Neural cell (in vitro differentiated cells): ENCODE results near the gene HDHD2. TPM values are rescaled to one million over a fixed set of nuclear protein-coding genes. Genes with fewer than 3 reads are reported as not detected.

Experiments used
- H2AFZ ChIP-seq: fragments of 200-600, 300-800 bp; sonication (generic), shearing (Covaris generic); 2 replicates; pipeline ENCODE4 v1.6.0; 2014; ENCODE audit warnings: low read depth, mild to moderate bottlenecking, antibody characterized with exemption, low read length, moderate library complexity
- H3F3A ChIP-seq: fragments of 200-600 bp; shearing (Covaris generic); 2 replicates; pipeline ENCODE4 v1.6.1; 2016; ENCODE audit warnings: mild to moderate bottlenecking, moderate library complexity, mixed read lengths, antibody characterized with exemption, low read length; ENCODE audit not compliant: insufficient read depth, poor library complexity, severe bottlenecking
- H3K27ac ChIP-seq: fragments of 200-600, 300-800 bp; sonication (generic), shearing (Covaris generic); 2 replicates; pipeline ENCODE4 v1.5.1; 2014; ENCODE audit warnings: mild to moderate bottlenecking, low read length, moderate library complexity
- H3K27me3 ChIP-seq: fragments of 300-800, 200-600 bp; sonication (generic), shearing (Covaris generic); 2 replicates; pipeline ENCODE4 v1.6.0; 2014; ENCODE audit warnings: mild to moderate bottlenecking, low read depth, low read length, moderate library complexity; ENCODE audit not compliant: insufficient read depth
- H3K36me3 ChIP-seq: fragments of 300-800, 200-600 bp; sonication (generic), shearing (Covaris generic); 2 replicates; pipeline ENCODE4 v1.5.1; 2014; ENCODE audit warnings: mild to moderate bottlenecking, antibody characterized with exemption, low read length, moderate library complexity; ENCODE audit not compliant: insufficient read depth
- H3K4me2 ChIP-seq: fragments of 300-800, 200-600 bp; sonication (generic), shearing (Covaris generic); 2 replicates; pipeline ENCODE4 v1.6.0; 2014; ENCODE audit warnings: mild to moderate bottlenecking, low read length
- H3K4me3 ChIP-seq: fragments of 300-800, 200-600 bp; sonication (generic), shearing (Covaris generic); 2 replicates; pipeline ENCODE4 v1.5.1; 2014; ENCODE audit warnings: mild to moderate bottlenecking, low read length, moderate library complexity
- H3K79me2 ChIP-seq: fragments of 200-600 bp; shearing (Covaris generic); replicated peaks from 2 replicates; pipeline ENCODE4 v1.6.0; 2014; ENCODE audit warnings: mild to moderate bottlenecking, low read length, moderate library complexity; ENCODE audit not compliant: insufficient read depth
- H3K9ac ChIP-seq: fragments of 300-800, 200-600 bp; sonication (generic), shearing (Covaris generic); 2 replicates; pipeline ENCODE4 v1.6.1; 2016; ENCODE audit warnings: mild to moderate bottlenecking, low read length, mixed read lengths
- H3K9me2 ChIP-seq: fragments of 200-600 bp; shearing (Covaris generic); 2 replicates; pipeline ENCODE4 v1.6.1; 2016; ENCODE audit warnings: mild to moderate bottlenecking, low read length, mixed read lengths; ENCODE audit not compliant: insufficient read depth
- H3K9me3 ChIP-seq: fragments of 200-600, 300-800 bp; sonication (generic), shearing (Covaris generic); 2 replicates; pipeline ENCODE4 v1.6.1; 2016; ENCODE audit warnings: mild to moderate bottlenecking, mixed run types, low read length, moderate library complexity, mixed read lengths
- H4K20me1 ChIP-seq: fragments of 200-600 bp; shearing (Covaris generic); 2 replicates; pipeline ENCODE4 v1.6.1; 2016; ENCODE audit warnings: mild to moderate bottlenecking, mixed run types; ENCODE audit not compliant: insufficient read depth
- EP300 ChIP-seq: fragments of 450-650 bp; conservative IDR thresholded peaks from 2 replicates; pipeline ENCODE4 v1.6.1; 2014; ENCODE audit warnings: antibody characterized with exemption, mild to moderate bottlenecking, moderate library complexity; ENCODE audit not compliant: poor library complexity, severe bottlenecking
- EZH2 ChIP-seq: fragments of 200-600, 300-800 bp; shearing (Covaris generic), sonication (generic); IDR thresholded peaks from 2 replicates; pipeline ENCODE4 v1.6.1; 2014; ENCODE audit warnings: antibody characterized with exemption, low read length, borderline replicate concordance, mild to moderate bottlenecking; ENCODE audit not compliant: insufficient read depth, poor library complexity, severe bottlenecking
- MXI1 ChIP-seq: fragments of 450-650 bp; conservative IDR thresholded peaks from 2 replicates; pipeline ENCODE4 v1.6.1; 2014; ENCODE audit warnings: antibody characterized with exemption, mild to moderate bottlenecking; ENCODE audit not compliant: poor library complexity, severe bottlenecking
- POLR2AphosphoS5 ChIP-seq: IDR thresholded peaks from 2 replicates; pipeline ENCODE4 v1.6.1; 2012
- RAD21 ChIP-seq: fragments of 450-650 bp; conservative IDR thresholded peaks from 2 replicates; pipeline ENCODE4 v1.6.1; 2014; ENCODE audit warnings: antibody characterized with exemption, mild to moderate bottlenecking, moderate library complexity
- SMC3 ChIP-seq: fragments of 450-650 bp; conservative IDR thresholded peaks from 2 replicates; pipeline ENCODE4 v1.6.1; 2014; ENCODE audit warnings: antibody characterized with exemption, mild to moderate bottlenecking, moderate library complexity; ENCODE audit not compliant: poor library complexity
- TAF1 ChIP-seq: IDR thresholded peaks from 2 replicates; pipeline ENCODE4 v1.6.1; 2012; ENCODE audit warnings: low read depth
- polyA plus RNA-seq: library from polyadenylated mRNA; depleted of rRNA; stranded (reverse); fragments of >200 nt; gene quantifications from 2 replicates; pipeline ENCODE4 v1.2.3, GENCODE V29; 2014
- TF ChIP-seq, protein P1 (sequence below): IDR thresholded peaks from 2 replicates; pipeline ENCODE4 v1.6.1; 2012; ENCODE audit warnings: borderline replicate concordance
- TF ChIP-seq, protein P2 (sequence below): fragments of 450-650 bp; IDR thresholded peaks from 2 replicates; pipeline ENCODE4 v1.5.1; 2014; ENCODE audit warnings: antibody characterized with exemption, mild to moderate bottlenecking, moderate library complexity; ENCODE audit not compliant: poor library complexity, severe bottlenecking

Gene HDHD2
- polyA plus RNA-seq, 1 donor from 2014 or later: 61.3 TPM

DNA sequence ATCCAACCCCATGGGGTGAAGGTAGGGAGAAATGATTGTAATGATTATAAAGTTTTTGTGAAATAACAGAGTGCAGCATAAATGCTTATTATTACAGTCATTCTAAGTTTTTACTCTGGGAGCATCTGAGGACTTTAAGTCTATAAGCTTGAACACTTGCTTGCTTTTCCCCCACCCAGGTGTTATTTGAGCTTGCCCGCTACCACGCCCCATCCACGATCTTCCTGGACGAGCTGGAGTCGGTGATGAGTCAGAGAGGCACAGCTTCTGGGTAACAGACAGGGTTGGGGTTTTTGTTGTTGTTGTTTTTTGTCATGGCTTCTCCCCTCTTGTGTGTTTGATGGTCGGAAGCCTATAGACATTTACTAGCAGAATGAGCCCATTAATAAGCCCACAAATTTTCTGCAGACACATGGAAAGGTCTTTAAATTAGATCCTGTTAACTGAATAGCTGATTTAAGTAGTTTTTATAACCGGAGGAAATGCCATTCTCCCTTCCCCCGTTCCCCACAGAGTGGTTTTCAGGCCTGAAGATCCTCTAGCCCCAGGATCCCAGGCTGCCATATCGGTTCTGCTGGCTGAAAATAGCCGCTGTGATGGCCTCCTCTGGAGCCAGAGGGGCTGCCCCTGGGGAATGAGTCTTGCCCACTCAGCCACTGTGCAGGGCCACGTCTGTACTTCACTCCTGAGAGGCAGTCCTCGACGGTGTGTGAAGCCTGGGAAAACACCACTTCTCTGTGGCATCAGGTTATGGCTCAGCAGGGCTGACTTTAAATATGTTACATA is 75.0 kb downstream of the HDHD2 start:
- Histone ChIP-seq H3K27me3 (no peaks in the 10 kb centered on the region), H3K79me2 (no peaks in the 10 kb centered on the region), H3F3A (no peaks in the 10 kb centered on the region), H3K4me3 (no peak overlapping the region), H3K9me2 (no peaks in the 10 kb centered on the region), H3K36me3 (no peaks in the 10 kb centered on the region), H3K27ac (no peak overlapping the region), H4K20me1 (no peaks in the 10 kb centered on the region), H3K9ac (no peak overlapping the region), H3K9me3 (no peaks in the 10 kb centered on the region), H3K4me2 (no peak overlapping the region), H2AFZ (no peak overlapping the region)
- no peak for TF ChIP-seq EZH2
- no peak for TF ChIP-seq POLR2AphosphoS5
- TF ChIP-seq EP300: no peak
- no peak for TF ChIP-seq TAF1

DNA sequence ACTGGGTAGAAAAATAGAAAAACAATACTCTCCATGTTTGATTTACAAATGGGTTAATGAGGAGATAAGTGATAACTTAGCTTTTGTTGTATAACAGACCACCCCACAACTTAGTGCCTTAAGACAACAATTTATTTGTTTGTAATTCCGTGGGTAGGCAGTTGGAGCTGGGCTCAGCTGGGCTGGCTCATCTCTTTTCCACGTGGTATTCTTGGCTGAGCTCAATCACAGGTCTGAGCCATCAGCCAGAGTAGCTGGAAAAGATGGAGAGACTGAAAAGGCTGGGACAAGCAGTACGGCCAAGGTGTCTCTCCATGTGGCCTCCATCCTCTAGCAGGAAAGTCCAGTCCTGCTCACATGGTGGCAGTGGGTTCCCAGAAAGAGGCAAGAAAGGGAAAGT is 82.7 kb downstream of the HDHD2 start:
- H3K4me2 ChIP-seq: no peak overlapping the region
- TF ChIP-seq MXI1: no peak
- TF ChIP-seq, protein P1, sequence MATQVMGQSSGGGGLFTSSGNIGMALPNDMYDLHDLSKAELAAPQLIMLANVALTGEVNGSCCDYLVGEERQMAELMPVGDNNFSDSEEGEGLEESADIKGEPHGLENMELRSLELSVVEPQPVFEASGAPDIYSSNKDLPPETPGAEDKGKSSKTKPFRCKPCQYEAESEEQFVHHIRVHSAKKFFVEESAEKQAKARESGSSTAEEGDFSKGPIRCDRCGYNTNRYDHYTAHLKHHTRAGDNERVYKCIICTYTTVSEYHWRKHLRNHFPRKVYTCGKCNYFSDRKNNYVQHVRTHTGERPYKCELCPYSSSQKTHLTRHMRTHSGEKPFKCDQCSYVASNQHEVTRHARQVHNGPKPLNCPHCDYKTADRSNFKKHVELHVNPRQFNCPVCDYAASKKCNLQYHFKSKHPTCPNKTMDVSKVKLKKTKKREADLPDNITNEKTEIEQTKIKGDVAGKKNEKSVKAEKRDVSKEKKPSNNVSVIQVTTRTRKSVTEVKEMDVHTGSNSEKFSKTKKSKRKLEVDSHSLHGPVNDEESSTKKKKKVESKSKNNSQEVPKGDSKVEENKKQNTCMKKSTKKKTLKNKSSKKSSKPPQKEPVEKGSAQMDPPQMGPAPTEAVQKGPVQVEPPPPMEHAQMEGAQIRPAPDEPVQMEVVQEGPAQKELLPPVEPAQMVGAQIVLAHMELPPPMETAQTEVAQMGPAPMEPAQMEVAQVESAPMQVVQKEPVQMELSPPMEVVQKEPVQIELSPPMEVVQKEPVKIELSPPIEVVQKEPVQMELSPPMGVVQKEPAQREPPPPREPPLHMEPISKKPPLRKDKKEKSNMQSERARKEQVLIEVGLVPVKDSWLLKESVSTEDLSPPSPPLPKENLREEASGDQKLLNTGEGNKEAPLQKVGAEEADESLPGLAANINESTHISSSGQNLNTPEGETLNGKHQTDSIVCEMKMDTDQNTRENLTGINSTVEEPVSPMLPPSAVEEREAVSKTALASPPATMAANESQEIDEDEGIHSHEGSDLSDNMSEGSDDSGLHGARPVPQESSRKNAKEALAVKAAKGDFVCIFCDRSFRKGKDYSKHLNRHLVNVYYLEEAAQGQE: no peak
- TF ChIP-seq, protein P2, sequence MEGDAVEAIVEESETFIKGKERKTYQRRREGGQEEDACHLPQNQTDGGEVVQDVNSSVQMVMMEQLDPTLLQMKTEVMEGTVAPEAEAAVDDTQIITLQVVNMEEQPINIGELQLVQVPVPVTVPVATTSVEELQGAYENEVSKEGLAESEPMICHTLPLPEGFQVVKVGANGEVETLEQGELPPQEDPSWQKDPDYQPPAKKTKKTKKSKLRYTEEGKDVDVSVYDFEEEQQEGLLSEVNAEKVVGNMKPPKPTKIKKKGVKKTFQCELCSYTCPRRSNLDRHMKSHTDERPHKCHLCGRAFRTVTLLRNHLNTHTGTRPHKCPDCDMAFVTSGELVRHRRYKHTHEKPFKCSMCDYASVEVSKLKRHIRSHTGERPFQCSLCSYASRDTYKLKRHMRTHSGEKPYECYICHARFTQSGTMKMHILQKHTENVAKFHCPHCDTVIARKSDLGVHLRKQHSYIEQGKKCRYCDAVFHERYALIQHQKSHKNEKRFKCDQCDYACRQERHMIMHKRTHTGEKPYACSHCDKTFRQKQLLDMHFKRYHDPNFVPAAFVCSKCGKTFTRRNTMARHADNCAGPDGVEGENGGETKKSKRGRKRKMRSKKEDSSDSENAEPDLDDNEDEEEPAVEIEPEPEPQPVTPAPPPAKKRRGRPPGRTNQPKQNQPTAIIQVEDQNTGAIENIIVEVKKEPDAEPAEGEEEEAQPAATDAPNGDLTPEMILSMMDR: no peak
- TF ChIP-seq TAF1: no peak
- no peak for TF ChIP-seq EP300
- no peak for TF ChIP-seq RAD21
- H3K27me3 ChIP-seq: no peaks in the 10 kb centered on the region
- no peaks in the 10 kb centered on the region for H3F3A ChIP-seq
- no peak overlapping the region for H3K4me3 ChIP-seq
- no peak overlapping the region for H3K27ac ChIP-seq
- H2AFZ ChIP-seq: no peak overlapping the region
- no peaks in the 10 kb centered on the region for H3K9me3 ChIP-seq
- H3K36me3 ChIP-seq: no peaks in the 10 kb centered on the region
- no peaks in the 10 kb centered on the region for H4K20me1 ChIP-seq
- no peaks in the 10 kb centered on the region for H3K79me2 ChIP-seq
- no peak overlapping the region for H3K9ac ChIP-seq
- H3K9me2 ChIP-seq: no peaks in the 10 kb centered on the region

DNA sequence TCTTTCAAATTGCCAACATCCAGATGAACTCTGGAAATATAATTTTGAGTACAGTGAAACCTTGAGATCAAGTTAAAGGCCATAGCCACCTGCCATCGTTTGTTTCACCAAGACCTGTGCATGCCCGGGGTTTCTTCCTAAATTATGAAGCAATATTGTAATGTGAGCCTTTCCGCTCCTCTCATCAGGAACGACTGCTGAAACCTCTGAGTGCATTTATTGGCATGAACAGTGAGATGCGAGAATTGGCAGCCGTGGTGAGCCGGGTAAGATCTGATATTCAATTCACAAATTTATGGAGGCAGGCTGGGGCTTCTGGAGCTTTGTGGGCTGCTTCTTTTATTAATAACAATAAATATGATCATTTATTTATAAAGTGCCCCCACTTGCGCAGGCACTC is 87.2 kb downstream of the HDHD2 start:
- TF ChIP-seq, protein P2: no peak
- TF ChIP-seq TAF1: no peak
- no peak for TF ChIP-seq POLR2AphosphoS5
- TF ChIP-seq EP300: no peak
- no peak for TF ChIP-seq SMC3
- no peak for TF ChIP-seq RAD21
- no peak for TF ChIP-seq MXI1
- TF ChIP-seq EZH2: no peak
- TF ChIP-seq, protein P1: no peak
- no peak overlapping the region for H3K4me3 ChIP-seq

More for the DNA sequence above, 87.2 kb downstream of the HDHD2 start:
- Histone ChIP-seq H3K27me3 (no peaks in the 10 kb centered on the region), H3K9ac (no peak overlapping the region), H4K20me1 (no peaks in the 10 kb centered on the region), H3K4me2 (no peak overlapping the region), H3F3A (no peaks in the 10 kb centered on the region), H3K27ac (no peak overlapping the region), H3K79me2 (no peaks in the 10 kb centered on the region), H2AFZ (no peak overlapping the region), H3K36me3 (no peaks in the 10 kb centered on the region), H3K9me2 (no peaks in the 10 kb centered on the region), H3K9me3 (no peaks in the 10 kb centered on the region)
